HPDE6-E6E7 (cell line): ENCODE data around the gene RTN4RL1.

Experiments used
- DNase-seq: peaks from one replicate; pipeline ENCODE4 v3.0.0; 2011; ENCODE audit warnings: missing footprints; ENCODE audit errors: extremely low spot score

The RTN4RL1 gene

DNA sequence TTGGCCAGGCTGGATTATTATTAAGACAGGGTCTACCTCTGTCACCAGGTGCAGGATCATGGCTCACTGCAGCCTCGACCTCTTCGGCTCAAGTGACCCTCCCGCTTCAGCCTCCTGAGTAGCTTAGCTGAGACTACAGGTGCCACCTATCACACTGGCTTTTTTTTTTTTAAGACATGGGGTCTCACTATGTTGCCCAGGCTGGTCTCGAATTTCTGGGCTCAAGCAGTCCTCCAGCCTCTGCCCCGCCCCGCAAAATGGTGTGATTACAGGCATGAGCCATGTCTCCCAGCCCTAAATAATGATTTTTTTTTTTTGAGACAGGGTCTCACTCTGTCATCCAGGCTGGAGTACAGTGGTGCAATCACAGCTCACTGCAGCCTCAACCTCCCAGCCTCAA lies 22.5 kb upstream of the RTN4RL1 start:
- DNase-seq, result no peak

DNA sequence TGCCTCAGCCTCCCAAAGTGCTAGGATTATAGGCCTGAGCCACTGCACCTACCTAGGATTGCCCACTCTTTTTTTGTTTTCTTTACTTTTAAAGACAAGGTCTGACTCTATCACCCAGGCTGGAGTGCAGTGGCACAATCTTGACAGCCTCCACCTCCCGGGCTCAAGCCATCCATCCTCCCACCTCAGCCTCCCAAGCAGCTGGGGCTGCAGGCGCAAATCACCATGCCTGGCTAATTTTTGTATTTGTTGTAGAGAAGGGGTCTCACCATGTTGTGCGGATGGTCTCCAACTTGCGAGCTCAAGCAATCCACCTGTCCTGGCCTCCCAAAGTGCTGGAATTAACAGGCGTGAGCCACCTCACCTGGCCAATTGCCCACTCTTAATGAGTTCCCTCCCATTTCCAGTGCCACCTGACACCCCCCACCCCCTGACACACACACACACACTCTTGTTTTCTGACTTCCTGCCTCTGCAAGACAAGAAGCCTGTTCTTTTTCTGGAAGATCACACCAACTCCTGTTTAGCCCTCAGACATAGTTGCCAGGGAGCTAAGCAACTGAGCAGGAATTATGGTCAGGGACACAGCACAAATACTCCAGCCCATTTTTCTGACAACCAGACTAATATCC lies 19.2 kb upstream of the RTN4RL1 start:
- no peak for DNase-seq

DNA sequence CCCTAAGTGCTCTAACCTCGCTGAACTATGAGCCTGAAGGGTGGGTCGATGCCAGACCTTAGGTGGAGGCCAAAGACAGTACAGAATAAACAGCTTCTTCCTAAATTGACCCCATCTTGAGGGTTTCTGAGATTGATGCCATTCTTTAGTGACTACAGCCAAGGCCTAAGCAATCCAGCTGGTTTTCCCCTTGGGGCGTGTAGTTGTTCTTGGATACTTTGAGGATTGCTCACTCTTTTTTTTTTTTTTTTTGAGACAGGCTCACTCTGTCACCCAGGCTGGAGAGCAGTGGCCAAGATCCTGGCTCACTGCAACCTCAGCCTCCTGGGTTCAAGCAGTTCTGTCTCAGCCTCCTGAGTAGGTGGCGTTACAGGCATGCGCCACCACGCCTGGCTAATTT lies 18.7 kb upstream of the RTN4RL1 start:
- no peak for DNase-seq

DNA sequence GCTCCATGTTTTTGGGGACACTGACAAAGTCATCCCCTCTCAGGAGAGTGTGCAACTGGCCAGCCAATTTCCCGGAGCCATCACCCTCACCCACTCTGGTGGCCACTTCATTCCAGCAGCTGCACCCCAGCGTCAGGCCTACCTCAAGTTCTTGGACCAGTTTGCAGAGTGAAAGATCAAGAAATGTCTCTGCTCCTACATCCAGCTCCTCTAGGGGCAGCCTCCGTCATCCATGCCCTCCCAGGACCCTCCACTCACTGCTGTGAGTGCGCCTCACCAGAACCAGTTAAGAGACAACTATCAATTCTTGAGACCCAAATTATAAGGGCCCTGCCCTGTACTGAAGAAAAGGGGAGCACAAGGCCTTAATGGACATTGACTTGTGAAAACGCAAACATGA lies 17.8 kb upstream of the RTN4RL1 start:
- DNase-seq, result no peak

DNA sequence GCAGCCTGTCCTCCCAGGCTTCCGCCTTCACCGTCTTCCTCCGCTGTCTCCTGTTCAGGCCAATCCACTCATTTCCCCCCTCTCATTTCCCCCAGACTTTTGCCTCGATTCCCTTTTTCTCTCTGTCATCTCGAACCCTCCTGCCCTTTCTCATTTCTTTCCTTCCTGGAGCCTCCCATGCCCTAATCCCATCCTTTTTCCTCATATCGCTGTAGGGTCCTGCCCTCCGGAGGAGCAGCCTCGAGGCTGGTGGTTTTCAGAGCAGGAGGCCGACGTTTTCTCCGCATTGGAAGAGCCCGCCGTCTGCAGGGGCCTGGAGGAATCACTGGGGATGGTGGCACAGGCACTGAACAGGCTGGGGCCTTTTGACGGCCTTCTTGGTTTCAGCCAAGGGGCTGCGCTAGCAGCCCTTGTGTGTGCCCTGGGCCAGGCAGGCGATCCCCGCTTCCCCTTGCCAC lies 17.3 kb upstream of the RTN4RL1 start:
- DNase-seq, result no peak

DNA sequence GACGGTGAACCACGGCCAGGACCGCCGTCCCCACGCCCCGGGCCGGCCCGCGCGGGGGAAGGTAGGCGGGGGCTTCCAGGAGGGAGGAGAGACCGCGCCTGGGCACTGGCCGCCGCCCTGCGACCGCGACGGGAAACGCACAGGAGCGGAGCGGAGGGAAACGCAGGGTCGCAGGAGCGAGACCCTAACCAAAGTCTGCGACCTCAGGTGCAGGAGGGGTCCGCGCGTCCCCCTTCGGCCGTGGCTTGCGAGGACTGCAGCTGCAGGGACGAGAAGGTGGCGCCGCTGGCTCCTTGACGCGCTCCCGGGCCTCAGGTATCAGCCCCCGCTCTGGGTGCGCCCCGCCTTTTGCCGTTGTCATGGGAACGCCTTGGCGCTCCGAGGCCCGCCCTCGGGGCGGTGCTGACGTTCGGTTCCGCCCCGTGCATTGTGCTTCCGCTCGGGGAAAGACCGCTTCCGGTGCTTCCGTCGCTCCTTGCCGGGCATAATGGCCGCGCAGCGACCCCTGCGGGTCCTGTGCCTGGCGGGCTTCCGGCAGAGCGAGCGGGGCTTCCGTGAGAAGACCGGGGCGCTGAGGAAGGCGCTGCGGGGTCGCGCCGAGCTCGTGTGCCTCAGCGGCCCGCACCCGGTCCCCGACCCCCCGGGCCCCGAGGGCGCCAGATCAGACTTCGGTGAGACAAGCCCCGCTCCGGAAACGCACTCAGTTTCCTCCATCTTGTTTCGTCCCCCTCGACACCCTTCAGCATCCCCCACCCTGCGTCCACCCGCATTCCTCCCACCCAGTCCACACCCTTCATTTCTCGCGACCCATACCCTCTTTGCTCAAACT lies 16.6 kb upstream of the RTN4RL1 start, which contains the start of gene OVCA2:
TSS of gene OVCA2 (plus strand) at position 462 of the 829 bp plus-strand sequence. CDS start at position 488, 26 bp downstream.
- DNase-seq, result peak; percentile 92

DNA sequence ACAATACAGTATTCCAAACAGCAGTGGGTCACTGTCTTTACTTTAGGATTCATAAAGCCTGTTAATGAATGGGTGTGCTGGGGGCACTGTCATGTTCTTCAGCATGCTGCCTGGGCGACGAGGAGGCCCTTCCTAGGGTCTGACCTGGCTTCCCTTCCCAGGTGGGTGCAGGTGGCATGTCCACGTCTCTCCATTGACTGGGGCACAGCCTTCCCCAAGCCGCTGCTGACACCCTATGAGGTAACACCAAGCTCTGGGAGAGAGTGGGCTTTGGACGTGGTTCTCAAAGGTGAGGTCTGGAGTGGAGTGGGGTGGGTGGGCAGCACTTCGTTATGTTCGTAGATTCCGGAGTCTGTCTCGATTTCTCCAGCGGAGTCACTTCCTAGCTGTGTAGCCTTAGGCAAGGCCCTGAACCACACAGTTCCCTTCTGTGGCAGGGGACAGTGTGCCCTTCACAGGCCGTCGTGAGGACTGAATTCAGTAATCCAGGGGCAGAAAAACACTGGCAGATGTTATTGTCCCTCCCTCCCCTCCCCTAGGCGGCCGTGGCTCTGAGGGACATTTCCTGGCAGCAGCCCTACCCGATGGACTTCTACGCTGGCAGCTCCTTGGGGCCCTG lies 15.9 kb upstream of the RTN4RL1 start:
- DNase-seq, result no peak

DNA sequence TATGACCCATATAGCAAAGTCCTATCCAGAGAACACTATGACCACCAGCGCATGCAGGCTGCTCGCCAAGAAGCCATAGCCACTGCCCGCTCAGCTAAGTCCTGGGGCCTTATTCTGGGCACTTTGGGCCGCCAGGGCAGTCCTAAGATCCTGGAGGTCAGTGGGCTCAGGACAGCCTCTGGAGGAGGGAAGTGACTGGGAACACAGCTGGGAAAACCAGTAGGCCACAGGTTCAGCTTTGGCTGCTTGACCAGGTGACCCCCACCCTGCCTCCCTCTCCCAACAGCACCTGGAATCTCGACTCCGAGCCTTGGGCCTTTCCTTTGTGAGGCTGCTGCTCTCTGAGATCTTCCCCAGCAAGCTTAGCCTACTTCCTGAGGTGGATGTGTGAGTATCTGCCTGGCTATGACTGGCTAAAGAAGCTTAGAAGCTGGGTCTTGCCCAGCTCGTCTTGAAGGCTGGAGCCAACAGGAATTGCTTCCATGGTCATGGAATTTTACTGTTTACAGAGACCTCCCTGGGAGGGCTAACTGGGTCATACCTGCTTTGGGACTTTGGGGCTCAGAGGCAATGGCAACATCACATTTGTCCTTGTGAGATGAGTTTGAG lies 15.2 kb upstream of the RTN4RL1 start:
- DNase-seq, result no peak

DNA sequence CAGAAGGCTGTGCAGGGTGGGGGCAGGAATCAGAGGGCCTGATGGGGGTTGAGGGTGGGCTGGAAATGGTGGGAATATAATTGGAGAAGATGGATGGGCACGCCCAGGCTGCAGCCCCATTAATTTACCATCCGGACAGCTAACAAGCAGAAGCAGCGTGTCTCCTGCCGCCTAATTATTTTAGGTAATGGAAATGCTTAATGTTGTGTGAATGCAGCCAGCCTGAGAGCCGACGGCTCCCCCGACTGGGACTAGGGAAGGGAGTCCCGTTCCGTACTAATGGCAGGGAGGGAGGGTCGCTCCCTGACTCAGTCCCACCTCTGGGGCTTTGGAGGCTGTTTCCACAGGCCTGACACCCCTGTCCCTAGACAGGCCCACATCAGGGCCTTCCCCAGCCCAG lies 12.0 kb upstream of the RTN4RL1 start:
- no peak for DNase-seq

DNA sequence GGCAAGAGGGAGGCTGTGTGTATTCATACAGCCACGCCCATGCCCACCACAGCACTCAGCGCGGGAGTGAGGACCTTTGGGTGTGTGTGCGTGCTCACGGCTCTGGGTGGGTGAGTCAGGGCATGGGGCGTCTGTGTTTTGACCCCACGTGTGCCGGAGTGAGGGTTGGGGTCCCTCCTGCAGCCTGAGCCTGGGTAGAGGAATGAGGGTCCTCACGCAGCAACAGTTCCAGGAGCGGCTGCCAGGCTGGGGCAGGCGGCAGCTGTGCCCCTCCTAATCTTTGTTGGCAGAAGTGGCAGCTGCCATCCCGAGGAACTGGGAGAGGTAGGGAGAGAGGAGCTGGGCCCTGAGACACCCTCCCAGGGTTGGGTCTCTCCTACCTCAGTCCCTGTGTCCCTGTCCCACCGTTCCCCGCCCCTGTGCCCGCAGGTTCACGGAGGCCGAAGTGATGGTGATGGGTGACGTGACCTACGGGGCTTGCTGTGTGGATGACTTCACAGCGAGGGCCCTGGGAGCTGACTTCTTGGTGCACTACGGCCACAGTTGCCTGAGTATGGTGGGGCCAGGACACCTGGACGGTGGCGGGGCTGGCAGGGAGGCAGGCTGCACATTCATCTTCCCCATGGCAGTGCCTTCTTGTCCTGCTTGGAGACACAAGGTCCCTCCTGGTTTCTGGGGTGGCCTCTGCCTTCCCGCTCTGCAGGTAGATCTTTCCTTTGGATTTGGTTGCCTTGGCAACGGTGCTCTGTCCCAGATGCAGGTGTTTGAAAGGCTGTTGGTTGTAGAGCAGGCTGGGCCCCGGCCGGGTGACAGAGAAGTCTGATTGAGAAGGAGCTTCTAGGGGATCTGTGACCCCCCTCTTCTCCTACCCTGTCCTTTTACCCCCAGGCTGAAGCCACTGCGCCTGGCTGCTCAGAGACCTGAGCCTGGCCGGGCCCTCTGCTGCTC lies 10.7 kb upstream of the RTN4RL1 start:
- DNase-seq, result no peak

DNA sequence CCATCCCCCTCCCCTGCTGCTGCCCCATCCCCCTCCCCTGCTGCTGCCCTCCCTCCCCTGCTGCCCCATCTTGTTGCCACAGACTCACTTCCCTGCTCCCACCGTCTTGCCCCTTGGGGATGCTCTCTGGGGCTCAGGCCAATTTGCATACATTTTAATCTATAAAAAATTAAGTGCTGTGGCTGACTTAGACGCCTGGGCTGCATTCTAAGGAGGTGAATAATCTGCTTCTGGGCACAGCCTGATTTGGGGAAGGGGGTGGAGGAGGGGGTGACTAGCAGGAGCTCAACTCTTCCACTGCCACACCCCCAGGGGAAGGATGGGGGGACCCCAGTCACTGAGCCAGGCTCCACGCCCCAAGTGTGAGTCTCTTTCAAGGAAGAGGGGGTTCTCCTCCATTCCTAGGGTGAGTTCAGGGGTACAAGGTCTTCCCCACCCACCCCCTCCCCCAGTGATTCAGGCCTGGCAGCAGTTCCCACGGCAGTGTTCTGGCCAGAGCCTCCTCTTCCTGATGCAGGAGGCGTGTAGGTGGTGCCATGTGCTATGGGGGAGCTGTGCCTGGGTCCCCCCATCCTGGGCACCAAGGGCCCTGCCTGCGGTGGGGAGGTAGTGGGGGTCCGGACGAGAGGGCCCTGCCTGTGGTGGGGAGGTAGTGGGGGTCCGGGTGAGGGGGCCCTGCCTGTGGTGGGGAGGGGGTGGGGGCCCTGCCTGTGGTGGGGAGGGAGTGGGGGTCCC lies 9.8 kb upstream of the RTN4RL1 start:
- no peak for DNase-seq

DNA sequence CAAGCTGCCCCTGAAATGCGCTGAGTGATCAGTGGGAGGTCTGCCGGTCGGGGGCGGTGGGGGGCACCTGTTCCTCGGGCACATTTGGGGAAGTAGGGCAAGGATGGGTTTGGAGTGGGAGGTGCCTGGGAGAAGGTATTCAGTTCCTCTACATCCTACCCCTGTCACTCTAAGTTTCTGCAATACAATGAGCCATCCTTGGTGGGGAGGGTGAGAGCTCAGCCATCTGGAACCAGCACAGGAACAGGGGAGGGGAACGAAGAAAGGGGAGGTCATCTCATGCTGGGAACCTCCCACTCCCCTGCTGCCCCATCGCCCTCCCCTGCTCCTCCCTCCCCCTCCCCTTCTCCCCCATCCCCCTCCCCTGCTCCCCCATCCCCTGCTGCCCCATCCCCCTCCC lies 9.0 kb upstream of the RTN4RL1 start:
- DNase-seq, result no peak

DNA sequence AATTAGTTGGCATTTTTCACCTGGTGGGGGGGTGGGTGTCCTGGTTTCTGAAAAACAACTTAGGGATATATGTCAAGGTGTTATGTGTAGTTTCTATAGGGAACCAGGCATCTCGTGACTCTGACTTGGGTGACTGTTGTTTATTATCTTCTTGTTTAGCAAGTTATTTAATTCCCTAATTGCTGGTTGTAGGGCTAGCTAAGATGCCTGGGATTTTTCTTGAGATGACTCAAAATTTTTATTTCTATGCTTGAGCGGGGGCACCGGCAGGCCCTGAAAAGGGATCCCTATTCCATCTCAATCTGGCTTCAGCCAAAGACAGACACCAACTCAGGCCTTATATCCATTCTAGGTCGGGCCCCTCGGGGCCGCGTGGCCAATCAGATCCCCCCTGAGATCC lies 8.0 kb upstream of the RTN4RL1 start:
- no peak for DNase-seq

DNA sequence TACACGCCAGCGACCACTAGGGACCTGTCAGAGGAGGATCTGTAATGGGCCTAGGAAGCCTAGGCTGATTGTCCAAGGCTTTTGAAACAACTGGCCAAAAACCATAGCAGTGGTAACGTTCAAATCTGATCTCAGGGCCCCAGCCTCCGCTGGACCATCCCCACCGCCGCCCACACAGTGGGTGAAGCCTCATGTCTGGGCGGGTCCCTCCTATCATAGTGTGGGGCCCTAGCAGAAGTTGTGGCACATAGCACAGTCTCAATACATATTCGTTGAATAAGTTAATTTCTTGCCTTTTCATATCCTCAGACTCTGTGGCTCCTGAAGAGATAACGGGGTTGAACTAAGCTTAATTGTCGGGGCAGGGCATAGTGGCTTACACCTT lies 5.6 kb upstream of the RTN4RL1 start:
- DNase-seq, result no peak

DNA sequence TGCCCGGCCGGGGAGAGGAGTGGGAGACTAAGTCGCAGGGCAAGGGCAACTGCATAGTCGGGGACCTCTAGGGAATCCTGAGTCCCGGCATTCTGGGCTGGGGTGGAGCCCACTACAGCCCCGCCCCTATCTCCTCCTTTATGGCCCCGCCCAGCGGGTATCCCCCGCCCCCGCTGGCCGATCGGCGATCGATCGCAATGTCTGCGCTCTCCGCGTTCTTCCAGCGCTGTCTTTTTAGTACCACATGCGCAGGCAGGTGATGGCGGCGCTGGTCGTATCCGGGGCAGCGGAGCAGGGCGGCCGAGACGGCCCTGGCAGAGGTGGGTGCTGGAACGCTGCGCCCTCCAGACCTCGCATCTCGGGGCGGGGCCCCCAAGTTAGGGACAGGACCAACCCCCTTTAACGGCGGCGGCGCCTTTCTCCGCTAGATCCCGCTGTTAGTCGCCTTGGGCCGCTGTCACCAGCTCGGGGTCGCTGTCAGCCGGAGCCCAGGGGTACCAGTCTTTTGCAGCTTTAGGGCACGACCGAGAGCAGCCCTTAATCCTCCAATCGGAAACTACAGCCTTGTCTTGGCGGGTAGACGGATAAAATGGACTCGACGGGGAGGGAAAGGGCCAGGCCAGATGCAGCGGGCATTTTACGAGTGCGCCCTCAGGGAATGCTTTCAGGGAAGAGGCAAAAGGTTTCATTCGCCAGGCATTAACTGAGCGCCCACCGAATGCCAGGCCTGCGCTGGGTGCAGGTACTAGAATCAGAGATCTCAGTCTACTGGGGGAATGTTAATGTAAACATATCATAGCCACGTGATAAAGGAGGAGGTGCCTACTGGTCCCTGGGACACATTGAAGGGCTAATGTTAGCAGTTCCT lies 5.0 kb upstream of the RTN4RL1 start, which contains the start of gene DPH1:
TSS of gene DPH1 (plus strand) at position 243 of the 868 bp plus-strand sequence. CDS start at position 260, 17 bp downstream.
- DNase-seq, result peak; percentile 90

DNA sequence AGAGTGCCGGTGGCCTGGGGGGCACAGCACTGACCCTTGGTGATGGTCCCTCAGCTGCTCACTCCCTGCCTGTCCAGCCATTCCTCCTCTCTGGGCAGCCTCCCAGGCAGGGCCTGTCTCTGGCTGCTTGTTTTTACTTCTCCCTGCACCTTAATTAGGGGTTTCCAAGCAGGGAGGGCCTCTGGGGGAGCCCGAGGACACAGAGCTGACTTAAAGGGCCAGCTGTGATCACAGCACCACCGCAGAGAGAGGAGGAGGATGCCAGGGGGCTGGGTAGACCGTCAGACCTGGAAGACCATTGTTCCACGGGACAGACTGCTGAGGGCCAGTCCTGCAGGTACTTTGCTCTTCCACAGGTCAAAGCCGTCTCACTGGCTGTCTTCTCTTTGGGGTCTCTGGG lies 3.6 kb upstream of the RTN4RL1 start:
- no peak for DNase-seq

DNA sequence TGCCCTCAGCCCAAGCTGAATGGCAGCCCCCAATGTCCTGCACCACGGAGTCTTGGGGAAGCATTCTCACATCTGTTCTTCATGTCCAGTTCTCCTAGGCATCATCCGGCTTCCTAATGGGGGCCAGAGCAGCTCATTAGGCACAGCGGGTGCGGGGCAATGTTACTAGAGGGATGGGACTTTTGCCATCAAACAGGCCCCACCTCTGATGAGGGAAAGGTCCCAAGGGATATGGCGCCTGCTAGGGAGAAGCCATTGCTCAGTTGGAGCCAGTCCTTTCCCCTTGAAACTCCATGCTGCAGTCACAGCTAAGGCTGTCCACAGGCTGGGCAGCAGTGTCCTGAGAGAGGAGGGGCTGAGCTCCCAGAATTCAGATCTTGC lies 3.1 kb upstream of the RTN4RL1 start:
- DNase-seq, result no peak

DNA sequence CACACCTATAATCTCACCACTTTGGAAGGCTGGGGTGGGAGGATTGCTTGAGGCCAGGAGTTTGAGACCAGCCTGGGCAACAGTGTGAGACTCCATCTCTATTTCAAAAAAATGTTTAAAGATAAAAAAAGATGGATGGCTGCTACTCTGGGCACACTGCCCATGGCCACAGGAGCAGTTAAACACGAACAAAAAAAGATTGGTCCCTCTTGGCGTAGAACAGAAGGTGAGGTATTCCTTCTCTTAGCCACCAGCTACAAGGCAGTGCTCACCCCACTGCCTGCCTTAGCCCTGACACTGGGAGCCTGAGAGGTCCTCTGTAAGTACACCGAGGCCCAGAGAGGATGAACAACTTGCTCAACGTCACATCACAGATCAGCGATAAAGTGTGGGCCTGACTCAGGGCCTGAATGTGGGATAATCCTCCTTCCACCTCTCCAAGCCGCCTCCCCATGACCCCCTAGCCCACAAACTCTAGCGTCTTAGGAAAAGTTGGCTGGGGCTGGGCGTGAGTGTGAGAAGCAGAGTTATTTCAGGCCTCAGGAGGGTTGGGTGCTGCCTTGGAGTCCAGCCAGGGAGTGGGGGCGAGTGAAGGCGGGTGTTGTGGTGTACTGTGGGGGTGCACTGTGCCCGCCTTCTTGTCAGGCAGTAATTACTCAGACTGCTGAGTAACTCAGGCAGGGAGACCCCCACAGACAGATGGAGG lies 2.5 kb upstream of the RTN4RL1 start:
- DNase-seq, result no peak
